ENCODE measurements around the gene RIPPLY2.

DNA sequence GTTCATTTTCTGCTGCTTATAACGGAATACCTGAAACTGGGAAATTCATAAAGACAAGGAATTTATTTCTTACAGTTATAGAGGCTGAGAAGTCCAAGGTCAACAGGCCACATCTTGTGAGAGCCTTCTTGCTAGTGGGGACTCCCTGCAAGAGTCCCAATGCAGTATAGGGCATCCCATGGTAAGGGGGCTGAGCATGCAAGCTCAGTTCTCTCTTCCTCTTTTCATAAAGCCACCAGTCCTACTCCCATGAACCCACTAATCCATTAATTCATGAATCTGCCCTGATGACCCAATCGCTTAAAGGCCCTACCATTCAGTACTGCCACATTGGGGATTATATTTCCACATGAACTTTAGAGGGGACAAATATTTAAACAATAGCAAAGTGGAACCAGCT, 32.8 kb downstream of the RIPPLY2 start:
- TF ChIP-seq ELF4 (IDR thresholded peaks at IDR 0.05) (no peak), FOXA1 (IDR thresholded peaks at IDR 0.05) (no peak), ARNT (IDR thresholded peaks at IDR 0.05) (no peak), SUZ12 (IDR thresholded peaks at IDR 0.05) (no peak), FOXK2 (IDR thresholded peaks at IDR 0.05) (no peak), BHLHE40 (IDR thresholded peaks at IDR 0.05; ENCODE audit: borderline replicate concordance) (no peak), LEF1 (IDR thresholded peaks at IDR 0.05; ENCODE audit: borderline replicate concordance) (no peak), SP1 (IDR thresholded peaks at IDR 0.05) (no peak), FOXM1 (IDR thresholded peaks at IDR 0.05; ENCODE audit: borderline replicate concordance) (no peak), CTBP1 (IDR thresholded peaks at IDR 0.05; ENCODE audit: borderline replicate concordance) (no peak), PKNOX1 (IDR thresholded peaks at IDR 0.05) (no peak), ZNF384 (IDR thresholded peaks at IDR 0.05) (no peak)

All from HEK293T (cell line).